CD8-positive, alpha-beta memory T cell (primary cell): ENCODE data around the gene SLC39A11. TPM values are rescaled to one million over a fixed set of nuclear protein-coding genes. Genes with fewer than 3 reads are reported as not detected.
A peak's percentile ranks its signal among the peaks of the same experiment; 100 is the strongest.

Experiments
- CTCF ChIA-PET: fragments of 350-600 bp; sonication (Branson Sonifier 250); formaldehyde crosslinking; loops from one replicate; lab custom pipeline; 2021; ENCODE audit warnings: antibody characterized with exemption; lab: Charles Lee
- POLR2A ChIA-PET: fragments of 350-600 bp; sonication (Branson Sonifier 250); formaldehyde crosslinking; loops from one replicate; lab custom pipeline; 2021; ENCODE audit warnings: antibody characterized with exemption; lab: Charles Lee
- DNase-seq, 5 donors: peaks; one replicate each; pipeline versions ENCODE4 v3.0.0 to v3.0.0-alpha.2; 2020 to 2022; ENCODE audit warnings: mixed read lengths in 1 of 5
- H3K27ac ChIP-seq: one replicate; pipeline ENCODE4 v1.7.0; 2013; ENCODE audit warnings: low read depth, mild to moderate bottlenecking, low read length, moderate library complexity
- H3K27me3 ChIP-seq: 2 replicates; pipeline ENCODE4 v1.7.0; 2013; ENCODE audit warnings: low read length, mild to moderate bottlenecking; ENCODE audit not compliant: insufficient read depth, poor library complexity, severe bottlenecking
- H3K36me3 ChIP-seq: 2 replicates; pipeline ENCODE4 v1.7.0; 2013; ENCODE audit warnings: mild to moderate bottlenecking, low read length, moderate library complexity; ENCODE audit not compliant: insufficient read depth
- H3K4me1 ChIP-seq: 2 replicates; pipeline ENCODE4 v1.7.0; 2013; ENCODE audit warnings: mild to moderate bottlenecking, low read length, moderate library complexity; ENCODE audit not compliant: insufficient read depth
- H3K4me3 ChIP-seq: 2 replicates; pipeline ENCODE4 v1.7.0; 2013; ENCODE audit warnings: mild to moderate bottlenecking, low read length
- H3K9me3 ChIP-seq: 2 replicates; pipeline ENCODE4 v1.7.0; 2013; ENCODE audit warnings: mild to moderate bottlenecking, low read length
- H3K27ac Mint-ChIP-seq, 8 donors: one replicate each; pipeline ENCODE4 v1.8.0; 2020 to 2021; ENCODE audit warnings: mixed read lengths in 8 of 8, mild to moderate bottlenecking in 6 of 8, inconsistent platforms in 3 of 8, moderate library complexity in 3 of 8
- H3K27me3 Mint-ChIP-seq, 2 donors: one replicate each; pipeline ENCODE4 v1.8.0; 2020 to 2021; ENCODE audit warnings: mixed read lengths in 2 of 2, mild to moderate bottlenecking in 1 of 2, moderate library complexity in 1 of 2
- H3K36me3 Mint-ChIP-seq, 3 donors: one replicate each; pipeline ENCODE4 v1.8.0; 2020 to 2021; ENCODE audit warnings: mixed read lengths in 3 of 3, inconsistent platforms in 1 of 3, mild to moderate bottlenecking in 1 of 3
- H3K4me1 Mint-ChIP-seq, 3 donors: one replicate each; pipeline ENCODE4 v1.8.0; 2020 to 2021; ENCODE audit warnings: mixed read lengths in 3 of 3, inconsistent platforms in 1 of 3, mild to moderate bottlenecking in 1 of 3
- H3K4me3 Mint-ChIP-seq, 7 donors: one replicate each; pipeline ENCODE4 v1.8.0; 2020 to 2021; ENCODE audit warnings: mixed read lengths in 7 of 7, mild to moderate bottlenecking in 6 of 7, moderate library complexity in 4 of 7, inconsistent platforms in 2 of 7
- H3K9me3 Mint-ChIP-seq, 5 donors: one replicate each; pipeline ENCODE4 v1.8.0; 2020 to 2022; ENCODE audit warnings: mixed read lengths in 5 of 5, mild to moderate bottlenecking in 3 of 5, moderate library complexity in 2 of 5, inconsistent platforms in 1 of 5
- polyA plus RNA-seq: library from polyadenylated mRNA; unstranded; fragments of 300-500 nt; fragmentation: Illumina TruSeq; gene quantifications from one replicate; pipeline ENCODE4 v1.2.3, GENCODE V29; 2021
- total RNA-seq, 2 experiments: library from RNA; stranded (reverse); gene quantifications; one replicate each; pipeline ENCODE4 v1.2.3, GENCODE V29; 2021

Gene SLC39A11
- total and polyA plus RNA-seq, 3 experiments from 2014 or later = 13.1 to 18.5 (median 17.2) TPM

- no peaks in the 10 kb centered on the region for H3K27me3 ChIP-seq
- H3K4me1 Mint-ChIP-seq = no peaks in the 10 kb centered on the region
- no peaks in the 10 kb centered on the region for H3K9me3 Mint-ChIP-seq
- H3K36me3 Mint-ChIP-seq = peaks cover 0 to 18% (median 9%) of the 10 kb centered on the region in 3 donors
- peak overlapping the region in 1 of 8 donors; percentile 53 for H3K27ac Mint-ChIP-seq
- H3K36me3 ChIP-seq = no peaks in the 10 kb centered on the region
- no peaks in the 10 kb centered on the region for H3K4me1 ChIP-seq
- no peaks in the 10 kb centered on the region for H3K9me3 ChIP-seq
- no peaks in the 10 kb centered on the region for H3K27me3 Mint-ChIP-seq
- no peak overlapping the region for H3K4me3 Mint-ChIP-seq
- no peak overlapping the region for H3K27ac ChIP-seq
- CTCF ChIA-PET = no interaction called here
- DNase-seq = no peak
- no peak overlapping the region for H3K4me3 ChIP-seq
- POLR2A ChIA-PET = no interaction called here
Observed at GRCh38 chr17:72916991-72917390, 175.5 kb downstream of the SLC39A11 start.

GRCh38 chr17:72915625-72916081 is 176.8 kb downstream of the SLC39A11 start:
- H3K27ac Mint-ChIP-seq = no peak overlapping the region
- Histone ChIP-seq H3K4me3 (no peak overlapping the region), H3K27ac (no peak overlapping the region), H3K4me1 (no peaks in the 10 kb centered on the region), H3K27me3 (no peaks in the 10 kb centered on the region), H3K36me3 (no peaks in the 10 kb centered on the region), H3K9me3 (no peaks in the 10 kb centered on the region)
- no peaks in the 10 kb centered on the region for H3K4me1 Mint-ChIP-seq
- peaks cover 0 to 2% (median 0%) of the 10 kb centered on the region in 5 donors for H3K9me3 Mint-ChIP-seq
- DNase-seq = no peak
- H3K4me3 Mint-ChIP-seq = no peak overlapping the region
- H3K36me3 Mint-ChIP-seq = peaks cover 2 to 18% (median 11%) of the 10 kb centered on the region in 3 donors
- no peaks in the 10 kb centered on the region for H3K27me3 Mint-ChIP-seq
- ChIA-PET CTCF (no interaction called here), POLR2A (no interaction called here)

GRCh38 chr17:72913142-72913682 is 179.3 kb downstream of the SLC39A11 start:
- no peak overlapping the region for H3K27ac ChIP-seq
- no peak overlapping the region for H3K4me3 Mint-ChIP-seq
- H3K4me1 Mint-ChIP-seq = no peaks in the 10 kb centered on the region
- peaks cover 0 to 2% (median 0%) of the 10 kb centered on the region in 5 donors for H3K9me3 Mint-ChIP-seq
- ChIA-PET CTCF (no interaction called here), POLR2A (no interaction called here)
- no peak overlapping the region for H3K4me3 ChIP-seq
- no peaks in the 10 kb centered on the region for H3K9me3 ChIP-seq
- H3K36me3 ChIP-seq = no peaks in the 10 kb centered on the region
- no peak for DNase-seq
- H3K27me3 ChIP-seq = no peaks in the 10 kb centered on the region
- H3K4me1 ChIP-seq = no peaks in the 10 kb centered on the region
- no peak overlapping the region for H3K27ac Mint-ChIP-seq
- no peaks in the 10 kb centered on the region for H3K27me3 Mint-ChIP-seq
- H3K36me3 Mint-ChIP-seq = peaks cover 9 to 23% (median 14%) of the 10 kb centered on the region in 3 donors

DNA sequence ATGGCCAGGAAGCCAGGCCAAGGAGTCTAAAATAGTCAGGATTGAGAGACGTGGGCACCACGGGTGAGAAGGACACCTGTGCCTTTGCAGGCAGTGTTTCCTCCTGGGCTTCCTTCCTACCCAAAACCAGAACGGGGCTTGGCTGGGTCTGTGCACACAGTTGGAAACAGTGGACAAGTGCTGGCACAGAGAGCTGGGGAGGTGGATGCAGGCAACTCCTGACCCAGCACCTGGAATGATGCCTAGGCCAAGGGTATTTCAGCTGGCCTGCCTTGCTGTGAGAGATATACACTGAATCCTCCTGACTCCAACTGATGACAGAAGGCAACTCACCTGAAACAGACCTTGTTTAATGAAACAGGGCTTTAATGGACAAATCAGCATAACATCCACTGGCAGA is 186.2 kb downstream of the SLC39A11 start:
- peak overlapping the region in 1 of 8 donors; percentile 15 for H3K27ac Mint-ChIP-seq
- no peaks in the 10 kb centered on the region for H3K4me1 ChIP-seq
- H3K9me3 ChIP-seq = no peaks in the 10 kb centered on the region
- H3K27ac ChIP-seq = no peak overlapping the region
- peaks cover under 1 to 26% (median 14%) of the 10 kb centered on the region in 3 donors for H3K36me3 Mint-ChIP-seq
- no peaks in the 10 kb centered on the region for H3K27me3 Mint-ChIP-seq
- DNase-seq = no peak
- POLR2A ChIA-PET = no interaction called here
- H3K4me3 Mint-ChIP-seq = no peak overlapping the region
- peaks cover 0 to 2% (median 0%) of the 10 kb centered on the region in 3 donors for H3K4me1 Mint-ChIP-seq
- no peaks in the 10 kb centered on the region for H3K27me3 ChIP-seq
- no peak overlapping the region for H3K4me3 ChIP-seq
- H3K36me3 ChIP-seq = no peaks in the 10 kb centered on the region
- CTCF ChIA-PET = no interaction called here
- peaks cover 0 to under 1% (median 0%) of the 10 kb centered on the region in 5 donors for H3K9me3 Mint-ChIP-seq

GRCh38 chr17:72903522-72903921 is 189.0 kb downstream of the SLC39A11 start:
- Mint-ChIP-seq H3K36me3 (peaks cover 2 to 21% (median 9%) of the 10 kb centered on the region in 3 donors), H3K4me1 (peaks cover 0 to 2% (median 0%) of the 10 kb centered on the region in 3 donors), H3K27ac (no peak overlapping the region), H3K27me3 (no peaks in the 10 kb centered on the region), H3K9me3 (no peaks in the 10 kb centered on the region), H3K4me3 (no peak overlapping the region)
- CTCF ChIA-PET = no interaction called here
- POLR2A ChIA-PET = no interaction called here
- Histone ChIP-seq H3K4me3 (no peak overlapping the region), H3K36me3 (no peaks in the 10 kb centered on the region), H3K4me1 (no peaks in the 10 kb centered on the region), H3K27me3 (no peaks in the 10 kb centered on the region), H3K27ac (no peak overlapping the region), H3K9me3 (no peaks in the 10 kb centered on the region)
- no peak for DNase-seq

DNA sequence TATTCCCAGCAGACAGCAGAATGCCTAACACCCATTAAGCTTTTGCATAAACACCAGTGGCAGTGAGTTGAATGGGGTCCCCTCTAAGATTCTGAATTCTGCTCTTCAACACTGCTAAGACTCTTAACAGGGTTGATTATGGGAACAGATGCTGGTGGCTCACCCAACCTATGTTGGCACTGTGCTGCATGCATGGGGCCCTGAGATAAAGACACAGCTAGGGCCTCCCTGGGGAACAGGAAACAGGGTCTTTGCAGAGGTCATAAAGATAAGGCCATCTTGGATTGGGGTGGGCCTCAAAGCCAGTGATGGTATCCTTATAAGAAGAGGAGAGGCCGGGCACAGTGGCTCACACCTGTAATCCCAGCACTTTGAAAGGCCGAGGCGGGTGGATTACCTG is 190.8 kb downstream of the SLC39A11 start:
- no peak for DNase-seq
- Histone ChIP-seq H3K27ac (no peak overlapping the region), H3K4me3 (no peak overlapping the region), H3K36me3 (no peaks in the 10 kb centered on the region), H3K4me1 (no peaks in the 10 kb centered on the region), H3K27me3 (no peaks in the 10 kb centered on the region), H3K9me3 (no peaks in the 10 kb centered on the region)
- Mint-ChIP-seq H3K4me3 (no peak overlapping the region), H3K4me1 (peaks cover 0 to under 1% (median 0%) of the 10 kb centered on the region in 3 donors), H3K27ac (no peak overlapping the region), H3K9me3 (no peaks in the 10 kb centered on the region), H3K27me3 (no peaks in the 10 kb centered on the region), H3K36me3 (peaks cover 4 to 23% (median 16%) of the 10 kb centered on the region in 3 donors)
- POLR2A ChIA-PET = no interaction called here
- CTCF ChIA-PET = no interaction called here

GRCh38 chr17:72901083-72901482 is 191.4 kb downstream of the SLC39A11 start:
- ChIA-PET CTCF (no interaction called here), POLR2A (no interaction called here)
- H3K36me3 Mint-ChIP-seq = peaks cover 4 to 20% (median 12%) of the 10 kb centered on the region in 3 donors
- no peaks in the 10 kb centered on the region for H3K4me1 Mint-ChIP-seq
- no peak overlapping the region for H3K4me3 ChIP-seq
- no peaks in the 10 kb centered on the region for H3K4me1 ChIP-seq
- H3K36me3 ChIP-seq = no peaks in the 10 kb centered on the region
- H3K9me3 ChIP-seq = no peaks in the 10 kb centered on the region
- no peaks in the 10 kb centered on the region for H3K9me3 Mint-ChIP-seq
- no peak overlapping the region for H3K27ac Mint-ChIP-seq
- H3K27me3 Mint-ChIP-seq = no peaks in the 10 kb centered on the region
- DNase-seq = no peak
- no peaks in the 10 kb centered on the region for H3K27me3 ChIP-seq
- no peak overlapping the region for H3K4me3 Mint-ChIP-seq
- no peak overlapping the region for H3K27ac ChIP-seq

GRCh38 chr17:72900654-72900971 is 191.9 kb downstream of the SLC39A11 start:
- no peaks in the 10 kb centered on the region for H3K27me3 ChIP-seq
- H3K9me3 ChIP-seq = no peaks in the 10 kb centered on the region
- peak overlapping the region in 1 of 8 donors; percentile 10 for H3K27ac Mint-ChIP-seq
- no peaks in the 10 kb centered on the region for H3K4me1 ChIP-seq
- no peaks in the 10 kb centered on the region for H3K9me3 Mint-ChIP-seq
- H3K4me1 Mint-ChIP-seq = no peaks in the 10 kb centered on the region
- no peak overlapping the region for H3K4me3 ChIP-seq
- H3K36me3 ChIP-seq = no peaks in the 10 kb centered on the region
- ChIA-PET CTCF (no interaction called here), POLR2A (no interaction called here)
- H3K27ac ChIP-seq = no peak overlapping the region
- no peak overlapping the region for H3K4me3 Mint-ChIP-seq
- no peaks in the 10 kb centered on the region for H3K27me3 Mint-ChIP-seq
- H3K36me3 Mint-ChIP-seq = peaks cover 4 to 18% (median 9%) of the 10 kb centered on the region in 3 donors
- no peak for DNase-seq
